Thyroid gland (tissue), 4 donors: ENCODE measurements around the gene ZFYVE1.
A peak's percentile ranks its signal among the peaks of the same experiment; 100 is the strongest.

ENCODE experiments used
- POLR2A ChIP-seq, 2 donors: fragments of 450-650 bp; IDR thresholded peaks; one replicate each; pipeline ENCODE4 v1.6.1; 2017; ENCODE audit warnings: antibody characterized with exemption in 2 of 2, mild to moderate bottlenecking in 2 of 2, moderate library complexity in 1 of 2
- TF ChIP-seq, protein P1 (sequence below), 6 experiments: fragments of 200-600 bp in 3 of 6; fragments of 450-650 bp in 3 of 6; sonication (generic) in 3 of 6; IDR thresholded peaks; one replicate each; pipeline ENCODE4 v1.5.1; 2016 to 2019; ENCODE audit warnings: antibody characterized with exemption in 6 of 6, mild to moderate bottlenecking in 2 of 6, inconsistent platforms in 1 of 6, moderate library complexity in 1 of 6

DNA sequence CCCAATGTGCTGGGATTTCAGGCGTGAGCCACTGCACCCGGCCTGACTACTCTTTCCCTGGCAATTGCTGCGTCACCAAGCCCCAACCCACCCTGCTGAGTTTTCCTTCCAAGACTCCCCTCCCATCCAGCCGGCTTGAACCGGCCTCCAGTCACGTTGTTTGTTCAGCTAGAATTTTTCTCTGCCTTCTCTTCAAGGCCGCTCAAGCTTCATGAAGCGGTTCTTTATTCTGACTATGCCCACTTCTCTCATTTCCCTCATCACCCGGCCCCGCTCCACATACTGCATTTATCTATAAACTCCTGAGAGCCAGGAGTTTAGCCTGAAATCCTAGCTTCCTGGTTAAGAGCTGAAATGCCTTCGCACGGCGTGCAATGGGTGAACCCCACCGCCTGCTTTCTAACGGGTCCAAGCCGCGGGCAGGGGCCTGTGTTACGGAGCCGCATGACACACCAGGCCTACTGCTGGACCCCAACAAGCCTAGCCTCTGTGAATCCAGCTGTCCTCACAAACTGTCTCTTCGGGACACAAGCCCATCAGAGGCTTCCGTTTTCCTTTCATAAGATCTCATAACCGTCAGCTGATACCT, 101.6 kb downstream of the ZFYVE1 start:
- TF ChIP-seq, protein P1, sequence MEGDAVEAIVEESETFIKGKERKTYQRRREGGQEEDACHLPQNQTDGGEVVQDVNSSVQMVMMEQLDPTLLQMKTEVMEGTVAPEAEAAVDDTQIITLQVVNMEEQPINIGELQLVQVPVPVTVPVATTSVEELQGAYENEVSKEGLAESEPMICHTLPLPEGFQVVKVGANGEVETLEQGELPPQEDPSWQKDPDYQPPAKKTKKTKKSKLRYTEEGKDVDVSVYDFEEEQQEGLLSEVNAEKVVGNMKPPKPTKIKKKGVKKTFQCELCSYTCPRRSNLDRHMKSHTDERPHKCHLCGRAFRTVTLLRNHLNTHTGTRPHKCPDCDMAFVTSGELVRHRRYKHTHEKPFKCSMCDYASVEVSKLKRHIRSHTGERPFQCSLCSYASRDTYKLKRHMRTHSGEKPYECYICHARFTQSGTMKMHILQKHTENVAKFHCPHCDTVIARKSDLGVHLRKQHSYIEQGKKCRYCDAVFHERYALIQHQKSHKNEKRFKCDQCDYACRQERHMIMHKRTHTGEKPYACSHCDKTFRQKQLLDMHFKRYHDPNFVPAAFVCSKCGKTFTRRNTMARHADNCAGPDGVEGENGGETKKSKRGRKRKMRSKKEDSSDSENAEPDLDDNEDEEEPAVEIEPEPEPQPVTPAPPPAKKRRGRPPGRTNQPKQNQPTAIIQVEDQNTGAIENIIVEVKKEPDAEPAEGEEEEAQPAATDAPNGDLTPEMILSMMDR (IDR thresholded peaks at IDR 0.05), result no peak
- peak in 1 of 2 donors; percentile 53 for TF ChIP-seq POLR2A (IDR thresholded peaks at IDR 0.05)
